ENCODE results near the gene PKN2.

GRCh38 chr1:88659552-88659951 lies 24.5 kb upstream of the PKN2 start:
- TF ChIP-seq CTCF (IDR thresholded peaks at IDR 0.05) (no peak), POLR2AphosphoS5 (IDR thresholded peaks at IDR 0.05; ENCODE audit: low read depth, low read length) (no peak), SIN3A (IDR thresholded peaks at IDR 0.05; ENCODE audit: borderline replicate concordance, insufficient read depth, low read depth, low read length) (no peak)
